ENCODE data around the gene EMP1.

EMP1 gene

GRCh38 chr12:13198241-13198640 lies 1.7 kb downstream of the EMP1 start:
- no peak for DNase-seq

- DNase-seq, result no peak
Observed at GRCh38 chr12:13198876-13199275, 2.4 kb downstream of the EMP1 start.

- no peak for DNase-seq
Observed at GRCh38 chr12:13199592-13199991, 3.1 kb downstream of the EMP1 start.

GRCh38 chr12:13200841-13201240 lies 4.3 kb downstream of the EMP1 start:
- DNase-seq, result no peak

- no peak for DNase-seq
Observed at GRCh38 chr12:13203034-13203922, 6.8 kb downstream of the EMP1 start.

GRCh38 chr12:13204428-13204827 lies 7.9 kb downstream of the EMP1 start:
- DNase-seq, result no peak

- DNase-seq, result peak; percentile 35
Observed at GRCh38 chr12:13205809-13206559, 9.5 kb downstream of the EMP1 start.

GRCh38 chr12:13206560-13206897 lies 10.0 kb downstream of the EMP1 start:
- DNase-seq, result no peak

GRCh38 chr12:13208533-13209435 lies 12.3 kb downstream of the EMP1 start:
- DNase-seq, result no peak

- no peak for DNase-seq
Observed at GRCh38 chr12:13209436-13210235, 13.1 kb downstream of the EMP1 start.

GRCh38 chr12:13210236-13211190 lies 14.0 kb downstream of the EMP1 start:
- DNase-seq, result no peak

GRCh38 chr12:13211191-13211858 lies 14.8 kb downstream of the EMP1 start:
- DNase-seq, result no peak

GRCh38 chr12:13211859-13212664 lies 15.5 kb downstream of the EMP1 start:
- no peak for DNase-seq

GRCh38 chr12:13215056-13215455 lies 18.5 kb downstream of the EMP1 start:
- no peak for DNase-seq

- no peak for DNase-seq
Observed at GRCh38 chr12:13218641-13219040, 22.1 kb downstream of the EMP1 start.

GRCh38 chr12:13219320-13219719 lies 22.8 kb downstream of the EMP1 start:
- no peak for DNase-seq

GRCh38 chr12:13220838-13221237 lies 24.3 kb downstream of the EMP1 start:
- DNase-seq, result no peak

GRCh38 chr12:13222076-13222475 lies 25.6 kb downstream of the EMP1 start:
- DNase-seq, result no peak

GRCh38 chr12:13223179-13223804 lies 26.8 kb downstream of the EMP1 start:
- no peak for DNase-seq

All from GOT3 (cell line).